Activated CD4-positive, CD25-positive, alpha-beta regulatory T cell treated with anti-CD3 and anti-CD28 coated beads, Interleukin-2, amount 50 U/mL, for 16 hours (primary cell): ENCODE measurements around the gene EPDR1.
"Not testable (repeated sequence)": the region's sequence is repeated elsewhere in the genome, so short reads cannot be mapped to it uniquely, and the experiment has no call there.

ENCODE experiments used
- DNase-seq: peaks from one replicate; pipeline ENCODE4 v3.0.0-alpha.2; 2020; ENCODE audit warnings: low read depth, low spot score

EPDR1 gene

DNA sequence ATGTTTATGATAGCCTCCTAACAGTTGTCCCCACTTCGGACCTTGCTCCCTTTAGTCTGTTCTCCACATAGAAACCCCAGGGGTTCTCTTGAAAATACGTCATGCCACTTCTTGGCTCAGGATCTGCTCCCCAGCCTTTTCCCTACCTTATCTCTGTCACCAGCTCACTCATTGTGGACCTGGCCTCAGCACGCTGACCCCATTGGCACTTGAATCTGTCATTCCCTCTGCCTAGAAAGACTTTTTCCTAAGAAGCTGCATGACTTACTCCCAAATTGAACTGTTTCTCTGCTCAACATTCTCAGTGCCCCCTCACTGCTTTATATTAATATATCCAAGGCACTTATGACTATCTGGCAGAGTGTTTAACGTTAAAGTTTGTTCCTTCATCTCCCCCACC is 8.4 kb downstream of the EPDR1 start:
- no peak for DNase-seq

DNA sequence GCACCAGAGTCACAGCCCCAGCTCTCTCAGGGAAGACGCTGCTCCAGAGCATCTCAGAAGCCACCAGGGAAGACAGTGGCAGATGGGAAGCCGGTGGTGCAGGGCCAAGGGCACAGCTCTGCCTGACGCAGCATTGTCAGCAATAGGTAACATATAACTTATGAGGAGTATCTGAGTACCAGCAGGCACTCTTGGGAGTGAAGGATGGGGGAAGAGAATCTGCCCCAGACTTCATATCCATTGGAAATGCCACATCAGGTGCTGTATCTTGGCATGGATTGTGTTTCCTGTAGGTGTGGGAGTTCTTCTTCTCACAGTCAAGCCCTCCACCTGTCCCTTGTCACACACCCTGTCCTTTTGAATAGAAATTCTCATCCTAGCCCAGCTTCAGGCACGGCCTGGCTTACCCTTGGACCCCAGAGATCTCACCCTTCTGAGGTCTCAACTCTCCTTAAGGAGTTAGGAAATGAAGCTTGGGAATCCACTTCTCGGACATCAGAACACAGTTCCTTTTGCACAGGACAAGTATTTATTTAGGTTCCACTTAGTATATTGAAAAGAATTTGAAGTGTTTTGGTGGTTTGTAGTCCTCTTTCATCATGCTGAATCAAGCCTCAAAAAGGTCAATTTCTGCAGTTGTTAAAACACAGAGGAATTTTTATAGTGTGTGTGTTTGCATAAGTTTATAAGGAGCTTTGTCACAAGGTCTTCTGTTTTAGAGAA is 9.9 kb downstream of the EPDR1 start:
- DNase-seq = no peak

DNA sequence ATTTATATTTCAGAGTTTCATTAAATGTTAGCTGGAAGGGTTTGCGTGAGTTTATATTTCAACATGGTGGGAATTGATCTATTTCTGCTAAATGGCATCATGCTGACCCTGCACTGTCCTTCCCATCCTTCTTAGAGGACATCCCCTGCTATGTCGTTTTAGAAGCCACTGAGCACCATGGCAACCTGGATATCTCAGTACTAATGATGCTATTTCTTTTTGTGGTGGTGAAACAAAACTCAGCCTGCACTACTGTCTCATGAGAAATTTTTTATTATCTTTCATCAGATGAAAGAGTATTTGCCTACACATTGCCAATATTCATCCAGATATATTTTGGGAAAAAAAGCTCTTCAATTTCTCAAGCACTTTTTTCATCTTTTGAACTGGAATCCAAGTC is 12.1 kb downstream of the EPDR1 start:
- no peak for DNase-seq

DNA sequence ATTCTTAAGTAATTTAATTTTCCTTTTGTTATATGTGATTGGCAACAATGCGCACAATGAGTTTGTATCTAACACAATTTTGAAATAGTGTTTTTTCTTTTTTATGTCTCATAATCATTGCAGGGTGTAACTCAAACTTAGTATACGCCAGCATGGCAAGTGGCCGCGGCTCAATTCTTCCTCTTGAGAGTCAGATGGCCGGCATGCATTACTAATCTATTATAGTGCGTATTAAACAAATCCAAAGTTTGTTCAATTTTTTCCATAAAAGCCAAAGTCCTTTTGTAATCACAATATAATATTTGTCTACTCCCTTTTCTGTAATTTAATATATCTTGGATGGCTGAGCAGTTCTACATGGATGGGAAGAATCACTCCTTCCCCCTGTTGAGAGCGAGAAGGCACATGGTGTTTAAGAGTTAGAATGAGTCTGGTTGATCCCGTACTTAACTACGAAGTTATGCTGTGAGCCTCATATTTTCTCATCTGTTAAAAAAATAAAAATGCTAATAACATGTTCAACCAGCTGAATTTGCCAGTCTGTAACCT is 12.7 kb downstream of the EPDR1 start:
- DNase-seq = no peak

DNA sequence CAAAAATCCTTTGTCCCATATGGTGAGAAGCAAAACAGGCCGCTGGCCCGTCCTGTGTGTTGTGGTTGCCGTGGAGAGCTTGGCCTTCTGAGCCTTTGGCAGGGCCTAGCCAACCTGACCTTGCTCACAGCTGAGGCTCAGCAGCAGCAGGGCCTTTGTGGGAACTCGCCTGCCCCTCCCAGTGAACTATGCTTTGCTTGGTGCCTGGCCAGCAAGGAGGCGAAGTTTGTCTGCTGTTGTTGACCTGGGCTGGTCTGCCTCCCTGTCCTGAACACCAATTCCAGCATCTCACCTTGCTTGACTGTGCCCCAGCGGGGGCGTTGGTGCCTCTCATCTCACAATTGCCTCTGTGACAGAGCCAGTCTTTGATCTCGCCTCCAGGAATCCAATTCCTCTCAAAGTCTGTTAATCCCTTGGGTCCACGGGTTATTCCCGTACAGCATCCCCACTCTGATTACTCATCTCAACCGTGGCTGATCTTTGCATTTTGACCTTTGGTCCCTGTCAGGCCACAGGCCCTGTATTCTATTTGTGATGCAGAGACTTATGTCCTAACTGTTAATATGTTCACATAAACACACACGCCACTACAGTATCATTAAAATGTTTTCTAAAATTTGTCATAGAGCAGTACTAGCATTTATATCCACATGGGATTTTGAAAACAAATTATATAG is 22.6 kb downstream of the EPDR1 start:
- DNase-seq = no peak

DNA sequence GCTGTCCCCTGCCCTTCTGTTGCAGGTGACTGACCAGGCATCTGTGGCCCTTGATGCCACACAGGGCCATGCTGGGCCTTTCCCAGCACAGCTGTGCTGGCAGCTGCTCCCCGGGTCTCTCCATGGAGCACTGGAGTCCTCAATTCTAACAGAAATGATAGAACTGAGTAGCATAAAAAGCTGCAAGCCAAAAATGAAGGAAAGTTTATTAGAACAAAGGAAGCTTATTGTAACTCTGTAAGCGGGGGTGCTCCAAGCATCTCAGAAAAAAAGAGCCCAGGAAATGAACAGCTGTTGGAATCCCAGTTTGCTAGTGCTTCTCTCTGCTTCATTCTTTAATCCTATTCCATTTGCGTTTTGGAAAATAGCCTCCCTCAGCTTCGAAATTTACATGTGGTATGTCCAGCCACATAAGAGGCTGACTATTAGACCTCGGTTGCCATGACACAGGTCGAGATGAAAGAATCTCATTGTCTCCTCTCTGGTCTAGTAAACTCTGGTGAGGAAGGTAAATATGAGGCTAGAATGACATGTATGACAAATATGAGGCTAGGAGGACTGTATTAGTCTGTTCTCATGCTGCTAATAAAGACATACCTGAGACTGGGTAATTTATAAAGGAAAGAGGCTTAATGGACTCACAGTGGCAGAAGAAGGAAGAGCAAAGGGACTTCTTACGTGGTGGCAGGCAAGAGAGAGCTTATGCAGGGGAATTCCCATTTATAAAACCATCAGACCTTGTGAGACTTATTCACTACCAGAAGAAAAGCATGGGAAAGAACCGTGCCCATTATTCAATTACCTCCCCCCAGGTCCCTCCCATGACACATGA is 23.7 kb downstream of the EPDR1 start:
- no peak for DNase-seq

DNA sequence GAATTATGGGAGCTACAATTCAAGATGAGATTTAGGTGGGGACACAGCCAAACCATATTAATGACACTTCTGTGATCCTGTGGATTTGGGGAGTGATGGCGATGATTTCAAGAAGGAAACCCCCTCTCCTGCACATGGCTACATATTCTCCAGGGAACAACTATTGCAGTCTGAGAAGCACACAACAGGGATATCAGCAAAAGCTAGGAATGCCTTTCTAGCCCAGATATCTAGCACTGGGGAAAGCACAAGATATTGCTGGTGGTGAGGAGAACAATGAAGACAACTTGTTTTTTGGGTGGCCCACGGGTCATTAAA is 24.3 kb downstream of the EPDR1 start:
- no peak for DNase-seq

DNA sequence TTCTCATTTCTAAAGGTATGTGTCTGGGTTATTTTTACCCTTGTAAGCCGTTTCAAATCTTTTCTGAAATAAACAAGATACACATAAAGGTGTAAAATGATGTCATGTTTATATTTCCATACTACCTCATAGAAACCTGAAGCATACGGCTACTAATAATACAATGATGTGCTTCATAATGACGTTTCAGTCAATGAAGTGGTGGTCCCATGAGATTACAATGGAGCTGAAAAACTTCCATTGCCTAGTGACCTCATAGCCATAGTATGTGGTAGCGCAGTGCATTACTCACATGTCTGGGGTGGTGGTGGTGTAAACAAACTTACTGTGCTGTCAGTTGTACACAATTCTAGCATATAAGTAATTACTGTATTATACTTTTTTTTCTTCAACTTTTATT is 24.9 kb downstream of the EPDR1 start:
- DNase-seq = no peak

DNA sequence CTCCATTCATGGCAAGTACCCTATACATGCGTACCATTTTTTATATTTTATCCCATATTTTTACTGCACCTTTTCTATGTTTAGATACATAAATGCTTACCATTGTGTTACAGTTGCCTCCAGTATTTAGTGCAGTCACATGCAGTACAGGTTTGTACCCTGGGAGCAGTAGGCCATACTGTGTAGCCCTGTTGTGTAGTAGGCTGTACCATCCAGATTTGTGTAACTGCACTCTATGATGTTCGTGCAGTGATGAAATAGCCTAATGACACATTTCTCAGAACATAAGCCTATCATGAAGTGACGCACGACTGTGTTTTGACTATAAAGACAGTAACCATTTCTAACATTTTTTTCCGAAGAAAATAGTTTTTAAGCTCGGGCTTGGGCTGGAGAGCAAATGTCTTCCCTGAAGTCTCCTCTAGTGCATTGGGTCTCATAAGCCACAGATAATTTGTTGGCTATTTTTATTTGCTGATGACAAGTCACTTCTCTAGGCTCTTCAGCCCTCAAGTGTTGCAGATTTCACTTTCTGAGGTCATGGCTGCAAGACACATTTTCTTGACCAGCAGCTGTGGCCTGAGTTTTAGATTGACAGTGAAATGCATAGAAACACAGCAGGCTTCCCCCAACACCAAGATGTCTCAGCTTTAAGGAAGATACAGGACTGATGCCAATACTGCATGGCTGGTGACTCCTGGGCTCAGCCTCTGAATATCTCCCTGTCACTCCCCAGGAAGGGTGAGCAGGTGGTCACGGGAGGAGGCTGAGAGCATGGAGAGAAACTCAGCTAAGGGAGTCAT is 26.9 kb downstream of the EPDR1 start:
- DNase-seq = no peak

DNA sequence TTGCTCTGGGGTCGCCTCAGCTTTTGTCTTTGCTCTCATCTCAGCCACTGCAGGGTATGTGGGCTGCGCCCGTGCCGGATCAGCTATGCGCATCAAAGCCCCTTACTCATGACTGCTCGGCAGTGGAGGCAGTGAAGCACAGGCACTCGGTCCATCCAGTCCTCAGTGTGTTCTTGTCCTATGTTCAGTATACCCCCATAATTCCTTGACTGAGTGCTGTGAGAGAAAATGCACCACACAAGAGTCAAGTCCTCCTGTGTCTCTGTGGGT is 27.4 kb downstream of the EPDR1 start:
- DNase-seq = no peak

DNA sequence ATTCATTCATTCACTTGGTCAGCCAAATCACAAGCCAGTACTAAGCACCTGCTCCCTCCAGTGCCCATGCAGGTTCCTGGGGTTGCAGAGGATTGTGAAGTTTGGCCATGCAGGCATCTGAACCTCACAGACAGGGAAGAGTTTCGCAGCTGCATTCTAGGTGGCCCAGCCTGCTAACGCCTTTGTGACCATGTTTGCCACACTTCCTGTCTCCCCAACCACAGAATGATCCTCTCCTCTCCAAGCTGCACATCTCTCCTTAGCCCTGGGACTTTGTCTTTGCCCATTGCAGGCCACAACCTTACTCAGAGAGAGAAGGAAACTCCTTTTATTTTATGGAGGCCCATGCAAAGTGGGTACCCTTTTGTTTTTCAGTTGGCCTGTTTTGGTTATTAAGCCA is 31.8 kb downstream of the EPDR1 start:
- no peak for DNase-seq

DNA sequence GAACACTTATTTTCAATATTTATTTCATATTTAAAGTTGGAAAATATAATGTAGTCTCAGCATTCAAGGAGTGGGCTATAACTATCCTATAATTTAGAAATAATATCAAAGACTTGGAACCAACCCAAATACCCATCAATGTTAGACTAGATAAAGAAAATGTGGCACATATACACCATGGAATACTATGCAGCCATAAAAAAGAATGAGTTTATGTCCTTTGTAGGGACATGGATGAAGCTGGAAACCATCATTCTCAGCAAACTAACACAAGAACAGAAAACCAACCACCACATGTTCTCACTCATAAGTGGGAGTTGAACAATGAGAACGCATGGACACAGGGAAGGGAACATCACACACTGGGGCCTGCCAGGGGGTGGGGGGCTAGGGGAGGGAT is 33.8 kb downstream of the EPDR1 start:
- not testable (repeated sequence) for DNase-seq

DNA sequence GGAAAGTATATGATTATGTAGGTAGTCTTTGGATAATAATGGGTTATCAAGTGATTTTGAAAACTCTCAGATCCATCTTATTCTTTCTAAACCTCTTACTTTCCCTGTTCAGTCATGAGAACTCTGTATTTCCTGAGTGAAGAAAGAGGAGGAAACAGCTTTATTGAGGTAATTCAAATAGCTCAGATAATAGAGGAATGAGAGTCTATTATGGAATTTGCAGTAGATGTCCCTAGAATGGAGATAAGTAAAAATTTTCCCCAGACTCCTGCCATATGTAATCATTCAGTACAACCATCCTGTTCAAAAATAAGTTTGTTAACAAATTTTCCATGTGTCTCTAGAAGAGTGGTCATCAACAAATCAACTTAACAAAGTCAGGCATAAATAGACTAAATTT is 36.4 kb downstream of the EPDR1 start:
- no peak for DNase-seq

DNA sequence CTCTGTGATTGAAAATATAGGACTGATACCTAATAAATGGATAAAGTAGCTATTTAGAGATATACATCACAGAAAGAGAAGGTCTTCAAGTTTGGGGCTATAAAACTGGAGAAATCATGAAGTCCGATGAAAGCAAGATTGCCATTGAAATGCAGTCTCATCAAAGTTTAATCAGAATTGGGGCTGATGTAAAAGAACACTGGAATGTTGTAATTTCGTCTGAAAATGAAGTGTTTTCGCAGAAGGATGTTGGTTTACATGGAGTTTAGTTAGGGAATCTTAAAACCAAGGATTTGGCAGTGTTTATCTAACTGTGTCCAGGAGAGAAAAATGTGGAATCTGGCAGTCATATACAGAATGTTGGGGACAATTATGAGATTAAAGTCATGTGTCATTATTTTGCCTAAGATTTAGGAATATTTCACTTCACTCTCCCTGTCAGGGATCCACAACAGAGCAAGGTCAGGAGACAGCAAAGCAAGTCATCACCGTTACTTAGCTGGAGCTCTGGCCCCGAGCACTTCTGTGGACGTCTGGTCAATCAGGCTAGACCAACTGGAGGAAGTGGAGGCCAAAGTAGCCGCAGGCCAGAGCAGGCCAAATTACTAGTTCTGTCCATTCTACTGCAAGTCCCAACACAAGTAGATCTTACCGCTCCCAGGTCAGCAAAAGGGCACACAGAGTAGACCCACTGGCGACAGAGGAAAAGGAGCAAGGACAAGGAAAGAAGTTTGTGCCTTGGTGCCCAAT is 37.0 kb downstream of the EPDR1 start:
- no peak for DNase-seq

DNA sequence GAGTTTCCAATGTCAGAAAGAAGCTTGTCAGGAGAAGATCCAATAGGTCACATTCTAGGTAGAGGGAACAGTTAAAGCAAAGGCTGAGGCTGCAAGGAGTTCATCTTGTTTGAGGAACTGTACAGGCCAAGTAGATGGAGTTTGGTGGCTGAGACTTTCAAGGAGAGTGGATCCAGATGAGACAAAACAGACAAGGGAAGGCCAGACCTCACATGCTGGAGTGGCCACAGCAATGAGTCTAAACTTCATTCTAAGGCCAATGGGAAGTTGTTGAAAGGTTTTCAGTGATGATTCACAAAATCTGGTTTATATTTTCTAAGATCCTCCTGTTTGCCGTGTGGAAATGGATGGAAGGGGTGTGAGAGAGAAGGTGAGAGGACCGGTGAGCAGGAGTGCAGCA is 40.0 kb downstream of the EPDR1 start:
- DNase-seq = no peak

DNA sequence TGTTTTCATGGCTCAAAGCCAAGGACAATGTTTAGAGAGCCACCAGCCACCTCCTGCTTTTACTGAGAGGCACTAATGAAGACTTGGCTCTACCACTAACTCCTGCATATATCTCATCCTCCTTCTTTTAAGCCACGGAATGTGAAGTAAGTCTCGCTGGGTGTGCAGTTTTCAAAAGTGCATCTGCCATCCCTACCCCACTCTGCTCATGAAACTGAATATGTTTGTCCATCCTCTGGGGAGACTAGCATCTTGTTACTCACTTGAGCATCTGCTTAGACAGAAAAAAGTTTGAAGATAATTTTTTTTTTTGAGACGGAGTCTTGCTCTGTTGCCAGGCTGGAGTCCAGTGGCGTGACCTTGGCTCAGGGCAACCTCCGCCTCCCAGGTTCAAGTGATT is 40.8 kb downstream of the EPDR1 start:
- no peak for DNase-seq

DNA sequence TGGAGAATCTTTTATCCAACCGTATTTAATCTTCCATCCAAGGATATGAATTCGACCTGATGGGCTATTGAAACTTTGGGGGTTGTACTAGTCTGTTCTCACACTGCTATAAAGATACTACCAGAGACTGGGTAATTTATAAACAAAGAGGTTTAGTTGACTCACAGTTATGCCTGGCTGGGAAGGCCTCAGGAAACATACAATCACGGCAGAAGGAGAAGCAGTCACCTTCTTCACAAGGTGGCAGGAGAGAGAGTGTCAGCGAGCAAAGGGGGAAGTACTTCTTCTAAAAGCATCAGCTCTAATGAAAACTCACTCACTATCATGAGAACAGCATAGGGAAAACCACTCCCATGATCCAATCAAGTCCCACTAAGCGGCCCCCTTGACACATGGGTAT is 43.8 kb downstream of the EPDR1 start:
- no peak for DNase-seq

DNA sequence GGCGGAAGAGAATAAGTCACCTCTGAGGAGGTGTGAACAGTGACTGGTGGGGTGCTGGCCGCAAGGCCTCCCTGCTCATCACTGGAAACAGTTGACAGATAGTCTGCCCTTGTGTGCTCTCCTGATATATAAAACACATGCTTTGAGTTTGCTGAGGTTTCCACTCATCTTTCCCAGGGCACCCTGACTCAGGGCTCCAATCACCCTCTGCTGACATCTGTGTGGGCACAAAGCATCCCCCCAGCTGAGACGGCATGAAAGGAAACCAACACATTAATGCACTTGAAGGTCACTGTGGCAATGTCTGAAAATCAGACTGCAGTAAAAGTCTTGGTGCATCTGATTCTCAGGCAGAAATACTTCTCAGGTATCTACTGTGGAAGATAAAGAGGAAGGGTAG is 49.8 kb downstream of the EPDR1 start:
- no peak for DNase-seq

DNA sequence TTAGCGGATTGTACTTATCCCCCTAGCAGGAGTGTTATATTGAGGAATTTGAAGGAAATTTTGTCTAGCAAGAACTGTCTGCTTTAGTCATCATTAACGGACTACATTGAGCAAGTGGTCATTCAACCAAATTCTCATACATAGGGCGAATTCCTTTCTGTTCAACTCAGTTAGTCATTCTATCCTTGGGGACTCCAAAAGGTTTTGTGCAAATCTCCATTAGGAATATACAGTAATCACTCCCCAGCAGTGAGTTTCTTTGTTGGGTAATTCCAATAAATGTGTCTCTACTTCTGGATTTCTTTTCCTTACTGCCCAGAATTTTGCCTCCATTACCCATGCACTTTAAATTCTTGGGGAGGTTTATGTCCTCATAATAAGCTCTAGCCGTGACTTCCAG is 51.1 kb downstream of the EPDR1 start:
- no peak for DNase-seq

DNA sequence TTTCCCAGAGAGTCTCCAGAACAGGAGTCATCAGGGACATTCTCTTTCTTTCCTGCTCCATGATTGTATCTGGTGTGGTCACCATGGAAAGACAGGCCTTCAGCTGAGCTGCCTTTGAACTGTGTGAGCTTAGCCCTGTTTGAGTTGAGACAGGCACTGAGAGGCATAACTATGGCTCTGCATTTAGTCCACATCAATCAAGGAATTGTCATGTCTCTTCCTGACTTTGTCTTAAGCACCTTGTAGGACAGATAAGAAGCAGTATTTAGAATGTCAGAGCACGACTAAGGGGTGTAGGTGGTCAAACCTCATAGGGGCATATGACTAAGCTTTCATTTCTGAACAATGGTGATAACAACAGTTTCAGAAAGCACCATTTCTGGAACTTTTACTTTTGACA is 53.5 kb downstream of the EPDR1 start:
- no peak for DNase-seq

DNA sequence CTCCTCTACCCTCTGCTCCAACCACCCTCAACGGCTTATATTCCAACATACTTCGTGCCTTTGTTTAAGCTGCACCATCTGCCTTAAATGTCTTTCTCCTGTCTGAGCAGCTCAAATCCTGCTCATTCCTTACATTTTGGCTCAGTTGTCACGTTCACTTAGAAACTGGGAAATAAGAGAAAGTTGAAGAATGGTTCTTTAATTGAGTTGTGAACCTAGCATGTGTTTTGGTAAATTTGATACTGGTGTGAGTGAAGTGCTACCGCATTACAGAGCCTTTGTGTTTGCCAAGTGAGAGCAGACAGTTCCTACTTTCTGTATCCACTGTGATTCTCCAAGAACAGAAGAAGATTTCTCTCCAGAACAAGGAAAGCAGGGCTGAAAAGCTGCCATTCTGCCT is 54.3 kb downstream of the EPDR1 start:
- DNase-seq = no peak
